Activated CD8-positive, alpha-beta memory T cell treated with anti-CD3 and anti-CD28 coated beads, Interleukin-2, amount 50 U/mL, for 1 hour (primary cell): Measurements from ENCODE around the gene POU5F1.
"Not testable (repeated sequence)": the region's sequence is repeated elsewhere in the genome, so short reads cannot be mapped to it uniquely, and the experiment has no call there.

Experiments
- DNase-seq: peaks from one replicate; pipeline ENCODE4 v3.0.0-alpha.2; 2020; ENCODE audit errors: extremely low read depth

Gene POU5F1

GRCh38 chr6:31170600-31170881 is at the start of gene POU5F1:
TSS of gene POU5F1 (minus strand) at chr6:31170682. CDS start at chr6:31170620, 62 bp downstream.
- no peak for DNase-seq

GRCh38 chr6:31216208-31216898 is 45.9 kb upstream of the POU5F1 start:
- DNase-seq: no peak

- not testable (repeated sequence) for DNase-seq
Measured at GRCh38 chr6:31215216-31215615, 44.7 kb upstream of the POU5F1 start.

- DNase-seq: no peak
Measured at GRCh38 chr6:31214516-31214915, 44.0 kb upstream of the POU5F1 start.

GRCh38 chr6:31210741-31211532 is 40.5 kb upstream of the POU5F1 start:
- DNase-seq: no peak

- DNase-seq: no peak
Measured at GRCh38 chr6:31210123-31210522, 39.6 kb upstream of the POU5F1 start.

- DNase-seq: no peak
Measured at GRCh38 chr6:31209137-31209536, 38.7 kb upstream of the POU5F1 start.

GRCh38 chr6:31208506-31208905 is 38.0 kb upstream of the POU5F1 start:
- DNase-seq: no peak

GRCh38 chr6:31205638-31206037 is 35.2 kb upstream of the POU5F1 start:
- no peak for DNase-seq

- DNase-seq: no peak
Measured at GRCh38 chr6:31204751-31205145, 34.3 kb upstream of the POU5F1 start.

- peak; percentile 34 for DNase-seq
Measured at GRCh38 chr6:31203345-31203979, 33.0 kb upstream of the POU5F1 start.

GRCh38 chr6:31202259-31203166 is 32.0 kb upstream of the POU5F1 start:
- no peak for DNase-seq

GRCh38 chr6:31199105-31199452 is 28.6 kb upstream of the POU5F1 start:
- DNase-seq: not testable (repeated sequence)

GRCh38 chr6:31197559-31198305 is 27.2 kb upstream of the POU5F1 start:
- DNase-seq: peak; percentile 93

GRCh38 chr6:31196251-31197022 is 26.0 kb upstream of the POU5F1 start:
- not testable (repeated sequence) for DNase-seq

GRCh38 chr6:31195308-31195979 is 25.0 kb upstream of the POU5F1 start:
- not testable (repeated sequence) for DNase-seq

- DNase-seq: no peak
Measured at GRCh38 chr6:31194061-31194834, 23.8 kb upstream of the POU5F1 start.

- DNase-seq: no peak
Measured at GRCh38 chr6:31193206-31193605, 22.7 kb upstream of the POU5F1 start.
